Progenitor cell of endocrine pancreas (in vitro differentiated cells): ENCODE results near the gene TRIM54. TPM values are rescaled to one million over a fixed set of nuclear protein-coding genes. Genes with fewer than 3 reads are reported as not detected.

Source experiments
- DNase-seq: peaks from one replicate; pipeline ENCODE4 v3.0.0; 2021; ENCODE audit warnings: low spot score; ENCODE audit not compliant: unreplicated experiment
- H3K27ac Mint-ChIP-seq: 2 replicates; pipeline ENCODE4 v1.8.0; 2021; ENCODE audit warnings: mild to moderate bottlenecking, moderate library complexity, mixed read lengths
- H3K27me3 Mint-ChIP-seq: 2 replicates; pipeline ENCODE4 v1.8.0; 2021; ENCODE audit warnings: mixed read lengths
- H3K36me3 Mint-ChIP-seq: 2 replicates; pipeline ENCODE4 v1.8.0; 2022; ENCODE audit warnings: mixed read lengths; ENCODE audit not compliant: insufficient read depth
- H3K4me1 Mint-ChIP-seq: 2 replicates; pipeline ENCODE4 v1.8.0; 2021; ENCODE audit warnings: low read depth, mixed read lengths
- H3K4me3 Mint-ChIP-seq: 2 replicates; pipeline ENCODE4 v1.8.0; 2021; ENCODE audit warnings: low read depth, mild to moderate bottlenecking, moderate library complexity, mixed read lengths
- H3K9me3 Mint-ChIP-seq: 2 replicates; pipeline ENCODE4 v1.8.0; 2021; ENCODE audit warnings: low read depth, mixed read lengths
- CTCF ChIP-seq: fragments of 200-600 bp; sonication (generic); IDR thresholded peaks from one replicate; pipeline ENCODE4 v1.5.0; 2021; ENCODE audit warnings: antibody characterized with exemption, mild to moderate bottlenecking; ENCODE audit not compliant: unreplicated experiment
- total RNA-seq: library from RNA; stranded (reverse); gene quantifications from 2 replicates; pipeline ENCODE4 v1.2.1, GENCODE V29; 2021

TRIM54 gene
- total RNA-seq, 1 donor from 2014 or later: not detected

- H3K36me3 Mint-ChIP-seq: no peaks in the 10 kb centered on the region
- H3K4me1 Mint-ChIP-seq: peaks cover 3% of the 10 kb centered on the region
- peaks cover 70% of the 10 kb centered on the region for H3K27me3 Mint-ChIP-seq
- no peak for TF ChIP-seq CTCF
- no peak overlapping the region for H3K4me3 Mint-ChIP-seq
- no peak for DNase-seq
- H3K9me3 Mint-ChIP-seq: no peaks in the 10 kb centered on the region
- no peak overlapping the region for H3K27ac Mint-ChIP-seq
Measured at GRCh38 chr2:27258051-27258450, 24.2 kb upstream of the TRIM54 start.

GRCh38 chr2:27261241-27261925, 20.8 kb upstream of the TRIM54 start:
- H3K27me3 Mint-ChIP-seq: peaks cover 62% of the 10 kb centered on the region
- no peaks in the 10 kb centered on the region for H3K36me3 Mint-ChIP-seq
- peaks cover 11% of the 10 kb centered on the region for H3K4me1 Mint-ChIP-seq
- H3K27ac Mint-ChIP-seq: no peak overlapping the region
- no peaks in the 10 kb centered on the region for H3K9me3 Mint-ChIP-seq
- no peak for TF ChIP-seq CTCF
- peak overlapping the region; percentile 58 for H3K4me3 Mint-ChIP-seq
- DNase-seq: no peak

- Mint-ChIP-seq H3K9me3 (no peaks in the 10 kb centered on the region), H3K27ac (no peak overlapping the region), H3K36me3 (no peaks in the 10 kb centered on the region), H3K4me1 (peaks cover 11% of the 10 kb centered on the region), H3K27me3 (peaks cover 57% of the 10 kb centered on the region), H3K4me3 (peak overlapping the region; percentile 58)
- TF ChIP-seq CTCF: no peak
- no peak for DNase-seq
Measured at GRCh38 chr2:27261926-27262298, 20.3 kb upstream of the TRIM54 start.

- Mint-ChIP-seq H3K27ac (peak within 1 kb of the TSS; percentile 11), H3K9me3 (no peaks in the 10 kb centered on the region), H3K4me1 (peaks cover 11% of the 10 kb centered on the region), H3K27me3 (peaks cover 50% of the 10 kb centered on the region), H3K4me3 (peak within 1 kb of the TSS; percentile 76), H3K36me3 (no peaks in the 10 kb centered on the region)
- no peak for TF ChIP-seq CTCF
- peak; percentile 33 for DNase-seq
Measured at GRCh38 chr2:27262379-27263286, 19.6 kb upstream of the TRIM54 start, which contains the start of gene SLC30A3. Gene SLC30A3 (minus strand): TSS chr2:27263047. CDS start chr2:27262906, 141 bp downstream.
